RWPE1 (cell line): ENCODE results near the gene PADI2.

Experiments used
- CTCF ChIA-PET: fragments of 350-600 bp; sonication (Branson Sonifier 250); formaldehyde crosslinking; extraction: SDS; loops from one replicate; lab custom pipeline; 2021; lab: Yijun Ruan, JAX
- POLR2A ChIA-PET: fragments of 400-600 bp; formaldehyde crosslinking; extraction: SDS; loops from one replicate; lab custom pipeline; 2020; ENCODE audit warnings: antibody characterized with exemption; ENCODE audit not compliant: low non-redundant PET; lab: Yijun Ruan, JAX
- DNase-seq: peaks from one replicate; pipeline ENCODE4 v3.0.0; 2012; ENCODE audit warnings: low spot score
- H3K27ac ChIP-seq: fragments of 450-650 bp; 2 replicates; pipeline ENCODE4 v1.5.1; 2017
- CTCF ChIP-seq: fragments of 450-650 bp; conservative IDR thresholded peaks from 2 replicates; pipeline ENCODE4 v1.5.1; 2017; ENCODE audit warnings: low read depth, mild to moderate bottlenecking

Gene PADI2

GRCh38 chr1:17045634-17046333, 73.5 kb downstream of the PADI2 start:
- ChIA-PET POLR2A (no interaction called here), CTCF (interaction anchor here (0.6 to 2.4 kb wide), 8 partner anchors 8 to 358 kb away, joined by 3 to 11 read pairs (median 4); no protein-coding TSS in a partner anchor)
- no peak overlapping the region for H3K27ac ChIP-seq
- peak; percentile 65 for DNase-seq
- peak; percentile 84 for TF ChIP-seq CTCF

- ChIA-PET POLR2A (no interaction called here), CTCF (interaction anchor here (1.2 to 2.4 kb wide), 3 partner anchors 79 to 93 kb away, joined by 3 to 11 read pairs (median 3); no protein-coding TSS in a partner anchor)
- H3K27ac ChIP-seq = no peak overlapping the region
- no peak for DNase-seq
- TF ChIP-seq CTCF = no peak
These were observed 74.1 kb downstream of the PADI2 start for GRCh38 chr1:17045150-17045549.

GRCh38 chr1:17043676-17044075, 75.6 kb downstream of the PADI2 start:
- TF ChIP-seq CTCF = no peak
- ChIA-PET POLR2A (no interaction called here), CTCF (no interaction called here)
- no peak for DNase-seq
- no peak overlapping the region for H3K27ac ChIP-seq

- CTCF ChIA-PET = no interaction called here
- no peak for DNase-seq
- POLR2A ChIA-PET = no interaction called here
- peak overlapping the region; percentile 73 for H3K27ac ChIP-seq
- TF ChIP-seq CTCF = no peak
These were observed 79.1 kb downstream of the PADI2 start for GRCh38 chr1:17040135-17040534.

GRCh38 chr1:17039522-17039921, 79.7 kb downstream of the PADI2 start:
- ChIA-PET CTCF (no interaction called here), POLR2A (no interaction called here)
- H3K27ac ChIP-seq = no peak overlapping the region
- no peak for TF ChIP-seq CTCF
- DNase-seq = no peak

- DNase-seq = no peak
- no peak overlapping the region for H3K27ac ChIP-seq
- TF ChIP-seq CTCF = no peak
- CTCF ChIA-PET = interaction anchor here (1.1 kb wide), 1 partner anchor 82 kb away, joined by 3 read pairs; no protein-coding TSS in a partner anchor
- POLR2A ChIA-PET = no interaction called here
These were observed 85.8 kb downstream of the PADI2 start for GRCh38 chr1:17033481-17033880.
